Gastrocnemius medialis (tissue), 4 donors: ENCODE data around the gene KLHL15. TPM values are rescaled to one million over a fixed set of nuclear protein-coding genes. Genes with fewer than 3 reads are reported as not detected.

Experiments
- ATAC-seq, 2 donors: fragments of 150-250 bp; one replicate each; pipeline ENCODE4 v1.9.1; 2016
- DNase-seq, 2 donors: peaks; one replicate each; pipeline ENCODE4 v3.0.0-alpha.2; 2019
- H3K27ac ChIP-seq, 4 donors: fragments of 200-600 bp; sonication (generic); 1 replicate in 1 of 4; 2 replicates in 3 of 4; pipeline ENCODE4 v1.5.1; 2016 to 2018; ENCODE audit warnings: mild to moderate bottlenecking in 2 of 4, moderate library complexity in 1 of 4
- H3K27me3 ChIP-seq, 3 donors: fragments of 200-600 bp; sonication (generic) in 2 of 3; 1 replicate in 1 of 3; 2 replicates in 2 of 3; pipeline versions ENCODE4 v1.5.1 to v1.6.0; 2016 to 2019; ENCODE audit warnings: mild to moderate bottlenecking in 1 of 3, moderate library complexity in 1 of 3
- H3K36me3 ChIP-seq, 2 donors: fragments of 200-600 bp; sonication (generic) in 1 of 2; one replicate each; pipeline ENCODE4 v1.5.1; 2017 to 2018
- H3K4me1 ChIP-seq, 2 donors: fragments of 200-600 bp; sonication (generic) in 1 of 2; one replicate each; pipeline ENCODE4 v1.5.1; 2016 to 2017; ENCODE audit warnings: mild to moderate bottlenecking in 2 of 2
- H3K4me3 ChIP-seq, 4 donors: fragments of 200-600 bp; sonication (generic) in 3 of 4; 1 replicate in 1 of 4; 2 replicates in 3 of 4; pipeline ENCODE4 v1.5.1; 2016 to 2019; ENCODE audit warnings: mild to moderate bottlenecking in 2 of 4
- H3K9me3 ChIP-seq, 3 donors: fragments of 200-600 bp; sonication (generic) in 2 of 3; 1 replicate in 1 of 3; 2 replicates in 2 of 3; pipeline ENCODE4 v1.5.1; 2016 to 2019
- CTCF ChIP-seq, 5 experiments: fragments of 450-650 bp in 3 of 5; fragments of 200-600 bp in 2 of 5; sonication (generic) in 2 of 5; IDR thresholded peaks in 4 of 5; conservative IDR thresholded peaks in 1 of 5; 1 replicate in 4 of 5; 2 replicates in 1 of 5; pipeline ENCODE4 v1.5.1; 2016 to 2019; ENCODE audit warnings: antibody characterized with exemption in 5 of 5, mild to moderate bottlenecking in 3 of 5, moderate library complexity in 3 of 5
- POLR2A ChIP-seq, 2 donors: fragments of 450-650 bp; IDR thresholded peaks; one replicate each; pipeline ENCODE4 v1.6.1; 2017; ENCODE audit warnings: antibody characterized with exemption in 2 of 2, mild to moderate bottlenecking in 2 of 2, moderate library complexity in 2 of 2
- in situ Hi-C, 4 donors: fragments of 200-750 bp; cut with MboI; loops; one replicate each; pipeline versions ENCODE4 v1.15.0 to v1.8.0; 2017; ENCODE audit warnings: low sequenced_read_pairs in 4 of 4
- intact Hi-C: fragments of 100-400 bp; cut with DNase I; formaldehyde crosslinking; loops from one replicate; pipeline ENCODE4 v1.15.1; 2023; ENCODE audit warnings: low total_unique reads
- total RNA-seq, 4 donors: library from RNA; depleted of rRNA; stranded (reverse); fragments of >200 nt; gene quantifications; one replicate each; pipeline versions ENCODE4 v1.1.0 to v1.2.3, GENCODE V29; 2016

Gene KLHL15
- total RNA-seq, 4 donors from 2014 or later = 5.1 to 9.3 (median 8.1) TPM

GRCh38 chrX:24034485-24034884 lies 7.5 kb upstream of the KLHL15 start:
- Histone ChIP-seq H3K9me3 (no peaks in the 10 kb centered on the region), H3K36me3 (no peaks in the 10 kb centered on the region), H3K27ac (no peak overlapping the region), H3K4me3 (no peak overlapping the region), H3K27me3 (no peaks in the 10 kb centered on the region), H3K4me1 (no peaks in the 10 kb centered on the region)
- in situ Hi-C loops (loop anchor here in 1 of 4 donors (10.0 kb wide), 1 partner anchor 130 kb away; the partner anchor contains the start of genes APOO and CXorf58), intact Hi-C loops (no loop called here)
- ATAC-seq (no peak), DNase-seq (no peak)
- no peak for TF ChIP-seq POLR2A (IDR thresholded peaks at IDR 0.05)
- TF ChIP-seq CTCF (IDR thresholded peaks at IDR 0.05 in 4 of 5, conservative IDR thresholded peaks at IDR 0.05 in 1 of 5) = no peak

GRCh38 chrX:24030597-24030996 lies 3.6 kb upstream of the KLHL15 start:
- Histone ChIP-seq H3K27me3 (peaks cover 0 to 3% (median 0%) of the 10 kb centered on the region in 3 donors), H3K9me3 (no peaks in the 10 kb centered on the region), H3K4me3 (no peak overlapping the region), H3K27ac (no peak overlapping the region), H3K36me3 (no peaks in the 10 kb centered on the region), H3K4me1 (no peaks in the 10 kb centered on the region)
- intact Hi-C loops = no loop called here
- DNase-seq (no peak), ATAC-seq (no peak)
- TF ChIP-seq POLR2A (IDR thresholded peaks at IDR 0.05) = no peak
- in situ Hi-C loops = loop anchor here in 1 of 4 donors (10.0 kb wide), 1 partner anchor 126 kb away; the partner anchor contains the start of genes APOO and CXorf58

- no peak for ATAC-seq
- no peak overlapping the region for H3K27ac ChIP-seq
- intact Hi-C loops (loop anchor here (10.0 kb wide), 1 partner anchor 437 kb away; the partner anchor contains the start of gene PDK3), in situ Hi-C loops (no loop called here)
- DNase-seq = no peak
- TF ChIP-seq POLR2A (IDR thresholded peaks at IDR 0.05) (no peak), CTCF (IDR thresholded peaks at IDR 0.05 in 4 of 5, conservative IDR thresholded peaks at IDR 0.05 in 1 of 5) (no peak)
- no peaks in the 10 kb centered on the region for H3K9me3 ChIP-seq
- no peak overlapping the region for H3K4me3 ChIP-seq
- no peaks in the 10 kb centered on the region for H3K36me3 ChIP-seq
- peaks cover 0 to 3% of the 10 kb centered on the region in 2 donors for H3K4me1 ChIP-seq
- peaks cover 0 to 3% (median 0%) of the 10 kb centered on the region in 3 donors for H3K27me3 ChIP-seq
Measured at GRCh38 chrX:24027985-24028384, 999 bp upstream of the KLHL15 start.

GRCh38 chrX:24026432-24026831 lies 554 bp downstream of the KLHL15 start:
- H3K27me3 ChIP-seq = peaks cover 0 to 3% (median 0%) of the 10 kb centered on the region in 3 donors
- no peaks in the 10 kb centered on the region for H3K9me3 ChIP-seq
- in situ Hi-C loops (no loop called here), intact Hi-C loops (loop anchor here (10.0 kb wide), 1 partner anchor 438 kb away; the partner anchor contains the start of gene PDK3)
- H3K4me3 ChIP-seq = peak overlapping the region; percentile 69 to 92 (median 79)
- peaks cover 0 to 3% of the 10 kb centered on the region in 2 donors for H3K4me1 ChIP-seq
- no peaks in the 10 kb centered on the region for H3K36me3 ChIP-seq
- no peak for TF ChIP-seq CTCF (IDR thresholded peaks at IDR 0.05 in 4 of 5, conservative IDR thresholded peaks at IDR 0.05 in 1 of 5)
- no peak for TF ChIP-seq POLR2A (IDR thresholded peaks at IDR 0.05)
- ATAC-seq (no peak), DNase-seq (no peak)
- H3K27ac ChIP-seq = peak overlapping the region; percentile 90 to 98 (median 94)

- peaks cover 0 to 3% of the 10 kb centered on the region in 2 donors for H3K4me1 ChIP-seq
- H3K36me3 ChIP-seq = no peaks in the 10 kb centered on the region
- H3K4me3 ChIP-seq = peak overlapping the region; percentile 69 to 92 (median 79)
- DNase-seq = peak; percentile 15 to 34
- ATAC-seq = peak; percentile 40 to 42
- no peak for TF ChIP-seq CTCF (IDR thresholded peaks at IDR 0.05 in 4 of 5, conservative IDR thresholded peaks at IDR 0.05 in 1 of 5)
- TF ChIP-seq POLR2A (IDR thresholded peaks at IDR 0.05) = peak; percentile 14 to 41
- intact Hi-C loops = loop anchor here (1.0 to 10.0 kb wide), 5 partner anchors 28 to 439 kb away; partner anchors contain the start of genes ACOT9, APOO, EIF2S3 and PDK3
- in situ Hi-C loops = no loop called here
- H3K9me3 ChIP-seq = no peaks in the 10 kb centered on the region
- H3K27me3 ChIP-seq = peaks cover 0 to 3% (median 0%) of the 10 kb centered on the region in 3 donors
- peak overlapping the region; percentile 90 to 98 (median 94) for H3K27ac ChIP-seq
Measured at GRCh38 chrX:24025741-24026403, 1.1 kb downstream of the KLHL15 start.
